ENCODE measurements around the gene RFX2.

RFX2 gene

GRCh38 chr19:6088602-6089049 is 21.7 kb downstream of the RFX2 start:
- H3K36me3 ChIP-seq (ENCODE audit: insufficient read depth, low read length): no peaks in the 10 kb centered on the region
- H3K4me3 ChIP-seq (ENCODE audit: low read depth in 1 of 2, low read length in 2 of 2): no peak overlapping the region
- H3K4me1 ChIP-seq (ENCODE audit: insufficient read depth, low read length): peaks cover 76% of the 10 kb centered on the region
- H3K9ac ChIP-seq (ENCODE audit: low read length): no peak overlapping the region
- H3K9me3 ChIP-seq (ENCODE audit: low read length): no peaks in the 10 kb centered on the region
- H3K27me3 ChIP-seq (ENCODE audit: control insufficient read depth in 1 of 2, insufficient read depth in 2 of 2, low read length in 2 of 2): no peaks in the 10 kb centered on the region
- H3K27ac ChIP-seq (ENCODE audit: low read depth, low read length): peak overlapping the region; percentile 83

- Histone ChIP-seq H3K27me3 (ENCODE audit: control insufficient read depth in 1 of 2, insufficient read depth in 2 of 2, low read length in 2 of 2) (no peaks in the 10 kb centered on the region), H3K36me3 (ENCODE audit: insufficient read depth, low read length) (no peaks in the 10 kb centered on the region), H3K27ac (ENCODE audit: low read depth, low read length) (peak overlapping the region; percentile 83), H3K9me3 (ENCODE audit: low read length) (no peaks in the 10 kb centered on the region), H3K4me1 (ENCODE audit: insufficient read depth, low read length) (peaks cover 65% of the 10 kb centered on the region), H3K4me3 (ENCODE audit: low read depth in 1 of 2, low read length in 2 of 2) (peak overlapping the region in 1 of 2 donors; percentile 45), H3K9ac (ENCODE audit: low read length) (peak overlapping the region; percentile 60)
These were observed 23.2 kb downstream of the RFX2 start for GRCh38 chr19:6087074-6087571.

- no peak overlapping the region for H3K4me3 ChIP-seq (ENCODE audit: low read depth in 1 of 2, low read length in 2 of 2)
- no peaks in the 10 kb centered on the region for H3K27me3 ChIP-seq (ENCODE audit: control insufficient read depth in 1 of 2, insufficient read depth in 2 of 2, low read length in 2 of 2)
- H3K4me1 ChIP-seq (ENCODE audit: insufficient read depth, low read length): peaks cover 56% of the 10 kb centered on the region
- H3K9ac ChIP-seq (ENCODE audit: low read length): no peak overlapping the region
- no peaks in the 10 kb centered on the region for H3K36me3 ChIP-seq (ENCODE audit: insufficient read depth, low read length)
- H3K9me3 ChIP-seq (ENCODE audit: low read length): no peaks in the 10 kb centered on the region
- H3K27ac ChIP-seq (ENCODE audit: low read depth, low read length): peak overlapping the region; percentile 83
These were observed 24.1 kb downstream of the RFX2 start for GRCh38 chr19:6086068-6086788.

GRCh38 chr19:6084821-6085220 is 25.5 kb downstream of the RFX2 start:
- Histone ChIP-seq H3K9ac (ENCODE audit: low read length) (no peak overlapping the region), H3K4me1 (ENCODE audit: insufficient read depth, low read length) (peaks cover 45% of the 10 kb centered on the region), H3K4me3 (ENCODE audit: low read depth in 1 of 2, low read length in 2 of 2) (no peak overlapping the region), H3K9me3 (ENCODE audit: low read length) (no peaks in the 10 kb centered on the region), H3K36me3 (ENCODE audit: insufficient read depth, low read length) (no peaks in the 10 kb centered on the region), H3K27ac (ENCODE audit: low read depth, low read length) (peak overlapping the region; percentile 43), H3K27me3 (ENCODE audit: control insufficient read depth in 1 of 2, insufficient read depth in 2 of 2, low read length in 2 of 2) (no peaks in the 10 kb centered on the region)

- Histone ChIP-seq H3K27me3 (ENCODE audit: control insufficient read depth in 1 of 2, insufficient read depth in 2 of 2, low read length in 2 of 2) (no peaks in the 10 kb centered on the region), H3K4me1 (ENCODE audit: insufficient read depth, low read length) (peaks cover 38% of the 10 kb centered on the region), H3K27ac (ENCODE audit: low read depth, low read length) (no peak overlapping the region)
These were observed 31.2 kb downstream of the RFX2 start for GRCh38 chr19:6079107-6079506.

GRCh38 chr19:6078068-6078467 is 32.2 kb downstream of the RFX2 start:
- peaks cover 7% of the 10 kb centered on the region for H3K36me3 ChIP-seq (ENCODE audit: insufficient read depth, low read length)
- no peaks in the 10 kb centered on the region for H3K9me3 ChIP-seq (ENCODE audit: low read length)
- no peak overlapping the region for H3K4me3 ChIP-seq (ENCODE audit: low read depth in 1 of 2, low read length in 2 of 2)
- peak overlapping the region; percentile 31 for H3K27ac ChIP-seq (ENCODE audit: low read depth, low read length)
- no peak overlapping the region for H3K9ac ChIP-seq (ENCODE audit: low read length)
- H3K27me3 ChIP-seq (ENCODE audit: control insufficient read depth in 1 of 2, insufficient read depth in 2 of 2, low read length in 2 of 2): no peaks in the 10 kb centered on the region
- H3K4me1 ChIP-seq (ENCODE audit: insufficient read depth, low read length): peaks cover 39% of the 10 kb centered on the region

More at GRCh38 chr19:6079107-6079506, 31.2 kb downstream of the RFX2 start:
- H3K9ac ChIP-seq (ENCODE audit: low read length): no peak overlapping the region
- no peak overlapping the region for H3K4me3 ChIP-seq (ENCODE audit: low read depth in 1 of 2, low read length in 2 of 2)
- peaks cover 7% of the 10 kb centered on the region for H3K36me3 ChIP-seq (ENCODE audit: insufficient read depth, low read length)
- no peaks in the 10 kb centered on the region for H3K9me3 ChIP-seq (ENCODE audit: low read length)

GRCh38 chr19:6076675-6077463 is 33.4 kb downstream of the RFX2 start:
- peaks cover 7% of the 10 kb centered on the region for H3K36me3 ChIP-seq (ENCODE audit: insufficient read depth, low read length)
- peak overlapping the region; percentile 2 for H3K9ac ChIP-seq (ENCODE audit: low read length)
- H3K27ac ChIP-seq (ENCODE audit: low read depth, low read length): peak overlapping the region; percentile 77
- H3K9me3 ChIP-seq (ENCODE audit: low read length): no peaks in the 10 kb centered on the region
- H3K27me3 ChIP-seq (ENCODE audit: control insufficient read depth in 1 of 2, insufficient read depth in 2 of 2, low read length in 2 of 2): no peaks in the 10 kb centered on the region
- peaks cover 48% of the 10 kb centered on the region for H3K4me1 ChIP-seq (ENCODE audit: insufficient read depth, low read length)
- H3K4me3 ChIP-seq (ENCODE audit: low read depth in 1 of 2, low read length in 2 of 2): peak overlapping the region in 1 of 2 donors; percentile 19

- H3K9ac ChIP-seq (ENCODE audit: low read length): peak overlapping the region; percentile 2
- H3K27me3 ChIP-seq (ENCODE audit: control insufficient read depth in 1 of 2, insufficient read depth in 2 of 2, low read length in 2 of 2): no peaks in the 10 kb centered on the region
- H3K4me3 ChIP-seq (ENCODE audit: low read depth in 1 of 2, low read length in 2 of 2): peak overlapping the region in 1 of 2 donors; percentile 19
- H3K9me3 ChIP-seq (ENCODE audit: low read length): no peaks in the 10 kb centered on the region
- H3K4me1 ChIP-seq (ENCODE audit: insufficient read depth, low read length): peaks cover 54% of the 10 kb centered on the region
- peak overlapping the region; percentile 77 for H3K27ac ChIP-seq (ENCODE audit: low read depth, low read length)
- H3K36me3 ChIP-seq (ENCODE audit: insufficient read depth, low read length): peaks cover 7% of the 10 kb centered on the region
These were observed 34.0 kb downstream of the RFX2 start for GRCh38 chr19:6076291-6076665.

- H3K4me3 ChIP-seq (ENCODE audit: low read depth in 1 of 2, low read length in 2 of 2): no peak overlapping the region
- no peaks in the 10 kb centered on the region for H3K9me3 ChIP-seq (ENCODE audit: low read length)
- H3K9ac ChIP-seq (ENCODE audit: low read length): no peak overlapping the region
- H3K4me1 ChIP-seq (ENCODE audit: insufficient read depth, low read length): peaks cover 64% of the 10 kb centered on the region
- no peaks in the 10 kb centered on the region for H3K27me3 ChIP-seq (ENCODE audit: control insufficient read depth in 1 of 2, insufficient read depth in 2 of 2, low read length in 2 of 2)
- H3K36me3 ChIP-seq (ENCODE audit: insufficient read depth, low read length): peaks cover 7% of the 10 kb centered on the region
- H3K27ac ChIP-seq (ENCODE audit: low read depth, low read length): peak overlapping the region; percentile 49
These were observed 35.4 kb downstream of the RFX2 start for GRCh38 chr19:6074709-6075403.

GRCh38 chr19:6073858-6074708 is 36.2 kb downstream of the RFX2 start:
- Histone ChIP-seq H3K27ac (ENCODE audit: low read depth, low read length) (peak overlapping the region; percentile 25), H3K36me3 (ENCODE audit: insufficient read depth, low read length) (peaks cover 7% of the 10 kb centered on the region), H3K4me3 (ENCODE audit: low read depth in 1 of 2, low read length in 2 of 2) (no peak overlapping the region), H3K4me1 (ENCODE audit: insufficient read depth, low read length) (peaks cover 71% of the 10 kb centered on the region), H3K9me3 (ENCODE audit: low read length) (no peaks in the 10 kb centered on the region), H3K9ac (ENCODE audit: low read length) (no peak overlapping the region), H3K27me3 (ENCODE audit: control insufficient read depth in 1 of 2, insufficient read depth in 2 of 2, low read length in 2 of 2) (no peaks in the 10 kb centered on the region)

Data from muscle layer of colon (tissue), 2 donors.